WTC11 (cell line): ENCODE measurements around the gene EHD4. TPM values are rescaled to one million over a fixed set of nuclear protein-coding genes. Genes with fewer than 3 reads are reported as not detected.

ENCODE experiments used
- ATAC-seq: fragments of 200-7000 bp; cut with Tn5 transposase; 2 replicates; pipeline ENCODE4 v1.10.0; 2021; ENCODE audit warnings: mild to moderate bottlenecking, moderate library complexity
- CTCF ChIA-PET: fragments of 300-600 bp; sonication (Branson Sonifier 250); formaldehyde crosslinking; loops from one replicate; lab custom pipeline; 2021; ENCODE audit warnings: antibody characterized with exemption; lab: Charles Lee
- POLR2A ChIA-PET: fragments of 350-600 bp; sonication (Branson Sonifier 250); formaldehyde crosslinking; loops from one replicate; lab custom pipeline; 2021; ENCODE audit warnings: antibody characterized with exemption; lab: Charles Lee
- DNase-seq: peaks from one replicate; pipeline ENCODE4 v3.0.0; 2021; ENCODE audit warnings: low spot score
- H3K27ac Mint-ChIP-seq: 2 replicates; pipeline ENCODE4 v1.8.0; 2021; ENCODE audit warnings: mixed read lengths
- H3K27me3 Mint-ChIP-seq: 2 replicates; pipeline ENCODE4 v1.8.0; 2021; ENCODE audit warnings: low read depth, mild to moderate bottlenecking, moderate library complexity, mixed read lengths
- H3K36me3 Mint-ChIP-seq: 2 replicates; pipeline ENCODE4 v1.8.0; 2021; ENCODE audit warnings: mixed read lengths
- H3K4me1 Mint-ChIP-seq: 2 replicates; pipeline ENCODE4 v1.8.0; 2022; ENCODE audit warnings: mixed read lengths
- H3K4me3 Mint-ChIP-seq: 2 replicates; pipeline ENCODE4 v1.8.0; 2021; ENCODE audit warnings: mild to moderate bottlenecking, moderate library complexity, mixed read lengths
- H3K9me3 Mint-ChIP-seq: 2 replicates; pipeline ENCODE4 v1.8.0; 2021; ENCODE audit warnings: mixed read lengths
- ARID4B ChIP-seq: sonication (generic); formaldehyde crosslinking; IDR thresholded peaks from 2 replicates; pipeline ENCODE4 v1.8.0; 2023; ENCODE audit warnings: missing genetic modification reagents, mild to moderate bottlenecking, borderline replicate concordance
- CDX4 ChIP-seq: fragments of 250-450 bp; sonication (Bioruptor Pico); IDR thresholded peaks from 2 replicates; pipeline ENCODE4 v1.9.0; 2021; ENCODE audit warnings: moderate library complexity, mild to moderate bottlenecking, inconsistent platforms, borderline replicate concordance
- ESRRA ChIP-seq: sonication (generic); formaldehyde crosslinking; IDR thresholded peaks from 2 replicates; pipeline ENCODE4 v1.8.1; 2022; ENCODE audit warnings: mild to moderate bottlenecking, missing genetic modification reagents, borderline replicate concordance
- GABPB1 ChIP-seq: sonication (generic); formaldehyde crosslinking; IDR thresholded peaks from 2 replicates; pipeline ENCODE4 v1.8.1; 2023; ENCODE audit warnings: mild to moderate bottlenecking, missing genetic modification reagents
- MLX ChIP-seq: sonication (generic); formaldehyde crosslinking; IDR thresholded peaks from 2 replicates; pipeline ENCODE4 v1.8.1; 2023; ENCODE audit warnings: mild to moderate bottlenecking, missing genetic modification reagents, moderate library complexity
- NFE2L1 ChIP-seq: sonication (generic); formaldehyde crosslinking; IDR thresholded peaks from 2 replicates; pipeline ENCODE4 v1.8.1; 2023; ENCODE audit warnings: missing genetic modification reagents
- NR3C1 ChIP-seq: sonication (generic); formaldehyde crosslinking; conservative IDR thresholded peaks from 2 replicates; pipeline ENCODE4 v1.8.1; 2023; ENCODE audit warnings: low read depth, mild to moderate bottlenecking, missing genetic modification reagents
- RELA ChIP-seq: sonication (generic); formaldehyde crosslinking; IDR thresholded peaks from 2 replicates; pipeline ENCODE4 v1.8.1; 2022; ENCODE audit warnings: missing genetic modification reagents, mild to moderate bottlenecking, borderline replicate concordance
- SMAD3 ChIP-seq: sonication (generic); formaldehyde crosslinking; IDR thresholded peaks from 2 replicates; pipeline ENCODE4 v1.8.0; 2022; ENCODE audit warnings: missing genetic modification reagents, mild to moderate bottlenecking, borderline replicate concordance
- ZBTB43 ChIP-seq: sonication (generic); formaldehyde crosslinking; IDR thresholded peaks from 2 replicates; pipeline ENCODE4 v1.8.1; 2023; ENCODE audit warnings: mild to moderate bottlenecking, missing genetic modification reagents
- ZMAT4 ChIP-seq: fragments of 250-450 bp; sonication (Bioruptor Pico); IDR thresholded peaks from 2 replicates; pipeline ENCODE4 v1.9.0; 2021; ENCODE audit warnings: mild to moderate bottlenecking
- ZNF219 ChIP-seq: sonication (generic); formaldehyde crosslinking; IDR thresholded peaks from 2 replicates; pipeline ENCODE4 v1.8.0; 2023; ENCODE audit warnings: missing genetic modification reagents, mild to moderate bottlenecking, borderline replicate concordance
- ZNF396 ChIP-seq: fragments of 250-450 bp; sonication (Bioruptor Pico); IDR thresholded peaks from 2 replicates; pipeline ENCODE4 v1.8.0; 2021; ENCODE audit warnings: mild to moderate bottlenecking, moderate library complexity, borderline replicate concordance
- ZNF416 ChIP-seq: fragments of 250-450 bp; sonication (Bioruptor Pico); IDR thresholded peaks from 2 replicates; pipeline ENCODE4 v1.9.0; 2021; ENCODE audit warnings: mild to moderate bottlenecking, inconsistent platforms
- ZNF423 ChIP-seq: fragments of 250-450 bp; sonication (Bioruptor Pico); IDR thresholded peaks from 2 replicates; pipeline ENCODE4 v2.1.2; 2022; ENCODE audit warnings: mild to moderate bottlenecking, moderate library complexity
- ZNF425 ChIP-seq: fragments of 250-450 bp; sonication (Bioruptor Pico); conservative IDR thresholded peaks from 2 replicates; pipeline ENCODE4 v1.9.0; 2021; ENCODE audit warnings: mild to moderate bottlenecking
- ZNF532 ChIP-seq: fragments of 250-450 bp; sonication (Bioruptor Pico); IDR thresholded peaks from 2 replicates; pipeline ENCODE4 v1.9.0; 2021; ENCODE audit warnings: mild to moderate bottlenecking, borderline replicate concordance
- total RNA-seq: library from RNA; stranded (reverse); gene quantifications from 3 replicates; pipeline ENCODE4 v1.2.3, GENCODE V29; 2021

EHD4 gene
- total RNA-seq, 1 experiment from 2014 or later, result 23.9 TPM

- ChIA-PET CTCF (interaction anchor here (2.5 to 3.1 kb wide), 2 partner anchors 44 to 86 kb away, joined by 23 to 27 read pairs; partner anchors contain the start of gene MAPKBP1), POLR2A (no interaction called here)
- DNase-seq, result no peak
- H3K4me3 Mint-ChIP-seq, result no peak overlapping the region
- 0 out of 2 replicates have a peak, but pooled peaks have one; percentile 10 for ATAC-seq
- no peaks in the 10 kb centered on the region for H3K9me3 Mint-ChIP-seq
- H3K4me1 Mint-ChIP-seq, result peaks cover 9% of the 10 kb centered on the region
- no peak overlapping the region for H3K27ac Mint-ChIP-seq
- TF ChIP-seq RELA (CRISPR knock-in tag), result no peak
- TF ChIP-seq ZBTB43, result no peak
- no peak for TF ChIP-seq GABPB1 (CRISPR knock-in tag)
- no peak for TF ChIP-seq CDX4 (CRISPR knock-in tag)
- TF ChIP-seq ARID4B (CRISPR knock-in tag), result no peak
- no peak for TF ChIP-seq ZNF219 (CRISPR knock-in tag)
- TF ChIP-seq MLX (CRISPR knock-in tag), result no peak
- no peak for TF ChIP-seq ZMAT4 (CRISPR knock-in tag)
- TF ChIP-seq ZNF425 (CRISPR knock-in tag), result no peak
- TF ChIP-seq SMAD3, result no peak
- TF ChIP-seq NFE2L1, result no peak
- no peaks in the 10 kb centered on the region for H3K27me3 Mint-ChIP-seq
- no peaks in the 10 kb centered on the region for H3K36me3 Mint-ChIP-seq
Measured at GRCh38 chr15:41860049-41860828, 112.1 kb downstream of the EHD4 start.

- H3K36me3 Mint-ChIP-seq, result no peaks in the 10 kb centered on the region
- DNase-seq (peak; percentile 37), ATAC-seq (peak; percentile 13)
- TF ChIP-seq ZNF532 (CRISPR knock-in tag) (no peak), ESRRA (no peak), RELA (CRISPR knock-in tag) (no peak), ZNF423 (no peak), ZNF396 (CRISPR knock-in tag) (no peak), NR3C1 (CRISPR knock-in tag) (no peak), ZNF416 (CRISPR knock-in tag) (no peak)
- H3K4me1 Mint-ChIP-seq, result peaks cover 9% of the 10 kb centered on the region
- peak overlapping the region; percentile 60; the same call in 1 of the 2 replicates for H3K27ac Mint-ChIP-seq
- H3K4me3 Mint-ChIP-seq, result no peak overlapping the region
- H3K9me3 Mint-ChIP-seq, result no peaks in the 10 kb centered on the region
- H3K27me3 Mint-ChIP-seq, result no peaks in the 10 kb centered on the region
- ChIA-PET CTCF (interaction anchor here (0.6 to 3.1 kb wide), 17 partner anchors 10 to 97 kb away, joined by 3 to 23 read pairs (median 5); partner anchors contain the start of gene MAPKBP1), POLR2A (no interaction called here)
Measured at GRCh38 chr15:41858756-41859155, 113.6 kb downstream of the EHD4 start.
